ENCODE measurements around the gene ALKBH7. TPM values are rescaled to one million over a fixed set of nuclear protein-coding genes. Genes with fewer than 3 reads are reported as not detected.

ALKBH7 gene
- total RNA-seq, result 32.4 and 44.1 TPM in 2 replicates

GRCh38 chr19:6372594-6373095, at the start of gene ALKBH7:
ALKBH7 (plus strand) TSS chr19:6372794; CDS start chr19:6372821, 27 bp downstream.

GRCh38 chr19:6333439-6333838, 39.2 kb upstream of the ALKBH7 start, which contains the start of gene ACER1:
ACER1 (minus strand) TSS chr19:6333612; CDS start chr19:6333551, 61 bp downstream.

GRCh38 chr19:6375411-6376010, 2.9 kb downstream of the ALKBH7 start, which contains the start of gene PSPN:
PSPN (minus strand) TSS chr19:6375933; CDS start chr19:6375849, 84 bp downstream.

GRCh38 chr19:6393074-6393982, 20.7 kb downstream of the ALKBH7 start, which contains the start of gene GTF2F1:
GTF2F1 (minus strand) TSS chr19:6393164; CDS start chr19:6392995, 169 bp downstream.

GRCh38 chr19:6424195-6424938, 51.8 kb downstream of the ALKBH7 start, which contains the start of gene KHSRP:
KHSRP (minus strand) TSS chr19:6424811; CDS start chr19:6424701, 110 bp downstream.

Small RNA genes lying within 50 kb of the gene (small RNA-seq; reads per million reads assigned to genes)
- gene MIR6790, result not detected
- gene MIR6885, result not detected

Other genes starting within 250 kb of the ALKBH7 start
- not detected in 2 replicates for gene ACSBG2, start 237.1 kb upstream of the ALKBH7 start, total RNA-seq
- gene MLLT1, start 92.8 kb upstream of the ALKBH7 start, total RNA-seq, result 15.2 and 23.2 TPM in 2 replicates
- not detected in 2 replicates for gene ACER1, start 39.2 kb upstream of the ALKBH7 start, total RNA-seq
- gene CLPP, start 11.3 kb upstream of the ALKBH7 start, total RNA-seq, result 76.2 and 104 TPM in 2 replicates
- gene PSPN, start 3.1 kb downstream of the ALKBH7 start, total RNA-seq, result 0.98 and 1.2 TPM in 2 replicates
- gene GTF2F1, start 20.4 kb downstream of the ALKBH7 start, total RNA-seq, result 50.8 and 59.4 TPM in 2 replicates
- 166 and 180 TPM in 2 replicates for gene KHSRP, start 52.0 kb downstream of the ALKBH7 start, total RNA-seq
- gene SLC25A41, start 61.0 kb downstream of the ALKBH7 start, total RNA-seq, result 0.33 TPM in 1 of 2 replicates, not detected in the other
- 16.9 and 32.3 TPM in 2 replicates for gene SLC25A23, start 87.0 kb downstream of the ALKBH7 start, total RNA-seq
- gene CRB3, start 91.5 kb downstream of the ALKBH7 start, total RNA-seq, result not detected in 2 replicates
- not detected in 2 replicates for gene DENND1C, start 109.0 kb downstream of the ALKBH7 start, total RNA-seq
- not detected in 2 replicates for gene TUBB4A, start 129.5 kb downstream of the ALKBH7 start, total RNA-seq
- 0.65 and 1.1 TPM in 2 replicates for gene TNFSF9, start 158.2 kb downstream of the ALKBH7 start, total RNA-seq
- gene CD70, start 218.4 kb downstream of the ALKBH7 start, total RNA-seq, result not detected in 2 replicates